Pulmonary artery endothelial cell (primary cell): Measurements from ENCODE around the gene GPR162. TPM values are rescaled to one million over a fixed set of nuclear protein-coding genes. Genes with fewer than 3 reads are reported as not detected.
"Not testable (repeated sequence)": the region's sequence is repeated elsewhere in the genome, so short reads cannot be mapped to it uniquely, and the experiment has no call there.

ENCODE experiments used
- DNase-seq: peaks from one replicate; pipeline ENCODE4 v3.0.0-alpha.2; 2011; ENCODE audit warnings: low read depth, low spot score
- total RNA-seq: library from RNA; depleted of rRNA; stranded (reverse); fragments of >200 nt; gene quantifications from 2 replicates; pipeline ENCODE4 v1.2.3, GENCODE V29; 2014

The GPR162 gene
- total RNA-seq, 1 donor from 2014 or later, result 13.5 TPM

GRCh38 chr12:6872073-6873048 lies 50.7 kb downstream of the GPR162 start:
- no peak for DNase-seq

GRCh38 chr12:6873094-6874014 lies 51.7 kb downstream of the GPR162 start, which contains the start of gene SPSB2:
SPSB2 (minus strand) TSS chr12:6873303; CDS start chr12:6872901, 402 bp downstream.
- DNase-seq, result peak; percentile 77

- not testable (repeated sequence) for DNase-seq
Observed at GRCh38 chr12:6874015-6874368, 52.4 kb downstream of the GPR162 start.

Other genes starting within 250 kb of the GPR162 start
- 205 and 216 TPM in 2 replicates for gene CHD4, start 214.4 kb upstream of the GPR162 start, total RNA-seq
- 0.04 and 0.07 TPM in 2 replicates for gene LPAR5, start 185.9 kb upstream of the GPR162 start, total RNA-seq
- gene ACRBP, start 174.4 kb upstream of the GPR162 start, total RNA-seq, result 0.11 and 0.26 TPM in 2 replicates
- gene ING4, start 158.7 kb upstream of the GPR162 start, total RNA-seq, result 26.0 and 31.9 TPM in 2 replicates
- 9.5 and 12.0 TPM in 2 replicates for gene ZNF384, start 132.4 kb upstream of the GPR162 start, total RNA-seq
- gene PIANP, start 121.0 kb upstream of the GPR162 start, total RNA-seq, result not detected in 2 replicates
- gene COPS7A, start 97.8 kb upstream of the GPR162 start, total RNA-seq, result 54.8 and 71.4 TPM in 2 replicates
- gene MLF2, start 68.7 kb upstream of the GPR162 start, total RNA-seq, result 56.9 and 94.9 TPM in 2 replicates
- gene PTMS, start 55.5 kb upstream of the GPR162 start, total RNA-seq, result 45.2 and 61.3 TPM in 2 replicates
- gene LAG3, start 49.3 kb upstream of the GPR162 start, total RNA-seq, result 0.11 and 0.13 TPM in 2 replicates
- 0.07 TPM in 1 of 2 replicates, not detected in the other for gene CD4, start 32.3 kb upstream of the GPR162 start, total RNA-seq
- 66.5 and 83.1 TPM in 2 replicates for gene P3H3, start 6.6 kb downstream of the GPR162 start, total RNA-seq
- 0.79 and 1.4 TPM in 2 replicates for gene GNB3, start 19.1 kb downstream of the GPR162 start, total RNA-seq
- gene CDCA3, start 29.5 kb downstream of the GPR162 start, total RNA-seq, result 11.0 and 27.2 TPM in 2 replicates
- 105 and 132 TPM in 2 replicates for gene USP5, start 30.3 kb downstream of the GPR162 start, total RNA-seq
- 941 and 1,374 TPM in 2 replicates for gene TPI1, start 45.7 kb downstream of the GPR162 start, total RNA-seq
- 3.1 and 5.8 TPM in 2 replicates for gene SPSB2, start 51.5 kb downstream of the GPR162 start, total RNA-seq
- 4.4 TPM in 2 replicates for gene LRRC23, start 83.0 kb downstream of the GPR162 start, total RNA-seq
- gene ENO2, start 92.8 kb downstream of the GPR162 start, total RNA-seq, result 8.8 and 12.6 TPM in 2 replicates
- gene ATN1, start 106.1 kb downstream of the GPR162 start, total RNA-seq, result 6.1 and 6.7 TPM in 2 replicates
- not detected in 2 replicates for gene RNU7-1, start 122.0 kb downstream of the GPR162 start, total RNA-seq
- gene C12orf57, start 122.2 kb downstream of the GPR162 start, total RNA-seq, result 68.2 and 84.6 TPM in 2 replicates
- 0.13 and 0.60 TPM in 2 replicates for gene PTPN6, start 129.5 kb downstream of the GPR162 start, total RNA-seq
- gene PHB2, start 148.8 kb downstream of the GPR162 start, total RNA-seq, result 182 and 215 TPM in 2 replicates
- 47.9 and 85.6 TPM in 2 replicates for gene EMG1, start 149.1 kb downstream of the GPR162 start, total RNA-seq
- 5.2 and 8.6 TPM in 2 replicates for gene LPCAT3, start 196.7 kb downstream of the GPR162 start, total RNA-seq
- 0.40 and 5.1 TPM in 2 replicates for gene C1S, start 238.9 kb downstream of the GPR162 start, total RNA-seq